Liver (tissue), 3 donors: ENCODE measurements around the gene TEX10.

Experiments
- CTCF ChIP-seq: fragments of 150-350 bp; IDR thresholded peaks from 2 replicates; pipeline ENCODE4 v1.5.1; 2017; ENCODE audit warnings: improper control_type of control experiment, low read depth, low read length; ENCODE audit not compliant: missing input control
- EGR1 ChIP-seq, 2 donors: IDR thresholded peaks; 2 replicates each; pipeline ENCODE4 v1.6.1; 2016 to 2018; ENCODE audit warnings: antibody characterized with exemption in 2 of 2, low read depth in 2 of 2
- FOXA1 ChIP-seq: IDR thresholded peaks from 2 replicates; pipeline ENCODE4 v1.6.1; 2016; ENCODE audit warnings: antibody characterized with exemption
- JUND ChIP-seq, 2 donors: IDR thresholded peaks; 2 replicates each; pipeline ENCODE4 v1.6.1; 2016; ENCODE audit warnings: antibody characterized with exemption in 2 of 2
- RAD21 ChIP-seq, 2 donors: IDR thresholded peaks; 2 replicates each; pipeline ENCODE4 v1.6.1; 2016; ENCODE audit warnings: antibody characterized with exemption in 2 of 2, mild to moderate bottlenecking in 2 of 2
- REST ChIP-seq: IDR thresholded peaks from 2 replicates; pipeline ENCODE4 v1.6.1; 2016; ENCODE audit warnings: antibody characterized with exemption, mild to moderate bottlenecking
- RXRA ChIP-seq, 2 donors: IDR thresholded peaks; 2 replicates each; pipeline ENCODE4 v1.6.1; 2017 to 2018; ENCODE audit warnings: antibody characterized with exemption in 2 of 2, mild to moderate bottlenecking in 1 of 2
- SP1 ChIP-seq: IDR thresholded peaks from 2 replicates; pipeline ENCODE4 v1.6.1; 2018; ENCODE audit warnings: antibody characterized with exemption, mild to moderate bottlenecking
- TAF1 ChIP-seq: conservative IDR thresholded peaks from 2 replicates; pipeline ENCODE4 v1.6.1; 2016; ENCODE audit warnings: antibody characterized with exemption, mild to moderate bottlenecking
- YY1 ChIP-seq: IDR thresholded peaks from 2 replicates; pipeline ENCODE4 v1.6.1; 2016; ENCODE audit warnings: antibody characterized with exemption, mild to moderate bottlenecking
- ZBTB33 ChIP-seq: IDR thresholded peaks from 2 replicates; pipeline ENCODE4 v1.6.1; 2016; ENCODE audit warnings: antibody characterized with exemption
- TF ChIP-seq, protein P1 (sequence below): IDR thresholded peaks from 2 replicates; pipeline ENCODE4 v1.6.1; 2016; ENCODE audit warnings: antibody characterized with exemption
- TF ChIP-seq, protein P2 (sequence below): IDR thresholded peaks from 2 replicates; pipeline ENCODE4 v1.6.1; 2016; ENCODE audit warnings: antibody characterized with exemption
- donor health status: healthy.
- donor health status: healthy.

DNA sequence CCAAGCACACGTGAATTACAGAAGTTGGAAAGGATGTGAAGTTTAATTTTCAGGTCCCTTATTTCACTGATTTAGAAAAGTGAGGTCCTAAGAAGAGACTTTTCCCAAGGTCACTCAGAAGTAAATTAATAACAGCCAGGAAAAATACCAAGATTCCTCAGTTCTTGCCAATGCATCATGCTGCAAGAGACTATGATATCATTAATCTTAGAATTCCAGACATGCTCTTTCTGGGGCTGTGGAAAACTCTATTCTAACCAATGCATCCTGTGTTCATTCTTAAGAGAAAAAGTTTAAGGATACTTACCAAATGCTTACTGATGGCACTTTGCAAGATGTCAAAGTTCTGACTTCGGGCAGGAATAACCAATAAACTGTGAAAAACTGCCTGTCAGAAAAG, 42.8 kb downstream of the TEX10 start:
- no peak for TF ChIP-seq CTCF
- TF ChIP-seq JUND (IDR thresholded peaks at IDR 0.05) = no peak
- TF ChIP-seq, protein P1, sequence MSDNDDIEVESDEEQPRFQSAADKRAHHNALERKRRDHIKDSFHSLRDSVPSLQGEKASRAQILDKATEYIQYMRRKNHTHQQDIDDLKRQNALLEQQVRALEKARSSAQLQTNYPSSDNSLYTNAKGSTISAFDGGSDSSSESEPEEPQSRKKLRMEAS = no peak
- TF ChIP-seq YY1 = no peak
- no peak for TF ChIP-seq RAD21 (IDR thresholded peaks at IDR 0.05)
- TF ChIP-seq REST = no peak
- TF ChIP-seq ZBTB33 = no peak
- TF ChIP-seq, protein P2, sequence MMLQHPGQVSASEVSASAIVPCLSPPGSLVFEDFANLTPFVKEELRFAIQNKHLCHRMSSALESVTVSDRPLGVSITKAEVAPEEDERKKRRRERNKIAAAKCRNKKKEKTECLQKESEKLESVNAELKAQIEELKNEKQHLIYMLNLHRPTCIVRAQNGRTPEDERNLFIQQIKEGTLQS = no peak
- TF ChIP-seq SP1 = no peak
- no peak for TF ChIP-seq TAF1
- TF ChIP-seq EGR1 (IDR thresholded peaks at IDR 0.05; ENCODE audit: low read depth in 2 of 2) = no peak
- no peak for TF ChIP-seq RXRA (IDR thresholded peaks at IDR 0.05)
- TF ChIP-seq FOXA1 = no peak
